ENCODE data around the gene ANKRD31. TPM values are rescaled to one million over a fixed set of nuclear protein-coding genes. Genes with fewer than 3 reads are reported as not detected.
"Not testable (repeated sequence)": the region's sequence is repeated elsewhere in the genome, so short reads cannot be mapped to it uniquely, and the experiment has no call there.

Gene ANKRD31
- polyA plus RNA-seq, 3 donors, result 0.08 to 0.12 TPM; not detected in 1

GRCh38 chr5:75089137-75089536, 147.5 kb downstream of the ANKRD31 start:
- no peak overlapping the region for H3K27ac ChIP-seq (ENCODE audit: low read depth, low read length)
- WGBS, 3 donors, result 72 to 95% (median 84%) methylated on average over 1 of the region's 1 CpG

GRCh38 chr5:75088648-75089047, 148.0 kb downstream of the ANKRD31 start:
- 83 to 93% (median 85%) methylated on average over 3 of the region's 3 CpGs for WGBS, 3 donors
- H3K27ac ChIP-seq (ENCODE audit: low read depth, low read length), result no peak overlapping the region

- WGBS, 3 donors, result 77 to 94% (median 82%) methylated on average over 2 of the region's 2 CpGs
- no peak overlapping the region for H3K27ac ChIP-seq (ENCODE audit: low read depth, low read length)
These were observed 155.2 kb downstream of the ANKRD31 start for GRCh38 chr5:75081510-75081909.

- WGBS, 3 donors, result 88 to 93% (median 90%) methylated on average over 3 of the region's 3 CpGs
- H3K27ac ChIP-seq (ENCODE audit: low read depth, low read length), result not testable (repeated sequence)
These were observed 157.3 kb downstream of the ANKRD31 start for GRCh38 chr5:75079346-75079745.

- 80 to 86% (median 85%) methylated on average over 5 of the region's 5 CpGs for WGBS, 3 donors
- H3K27ac ChIP-seq (ENCODE audit: low read depth, low read length), result no peak overlapping the region
These were observed 158.7 kb downstream of the ANKRD31 start for GRCh38 chr5:75078027-75078426.

GRCh38 chr5:75072061-75072460, 164.6 kb downstream of the ANKRD31 start:
- H3K27ac ChIP-seq (ENCODE audit: low read depth, low read length), result no peak overlapping the region

- no peak overlapping the region for H3K27ac ChIP-seq (ENCODE audit: low read depth, low read length)
These were observed 165.6 kb downstream of the ANKRD31 start for GRCh38 chr5:75071100-75071499.

GRCh38 chr5:75067434-75067833, 169.2 kb downstream of the ANKRD31 start:
- 91 to 93% (median 93%) methylated on average over 3 of the region's 3 CpGs for WGBS, 3 donors
- no peak overlapping the region for H3K27ac ChIP-seq (ENCODE audit: low read depth, low read length)

- WGBS, 3 donors, result 78 to 89% (median 82%) methylated on average over 2 of the region's 2 CpGs
- H3K27ac ChIP-seq (ENCODE audit: low read depth, low read length), result no peak overlapping the region
These were observed 173.7 kb downstream of the ANKRD31 start for GRCh38 chr5:75062925-75063531.

- H3K27ac ChIP-seq (ENCODE audit: low read depth, low read length), result no peak overlapping the region
- WGBS, 3 donors, result 47 to 82% (median 56%) methylated on average over 4 of the region's 4 CpGs
These were observed 176.6 kb downstream of the ANKRD31 start for GRCh38 chr5:75059912-75060545.

- 85 to 90% (median 87%) methylated on average over 3 of the region's 3 CpGs for WGBS, 3 donors
- H3K27ac ChIP-seq (ENCODE audit: low read depth, low read length), result no peak overlapping the region
These were observed 177.6 kb downstream of the ANKRD31 start for GRCh38 chr5:75058986-75059535.

- no peak overlapping the region for H3K27ac ChIP-seq (ENCODE audit: low read depth, low read length)
- WGBS, 3 donors, result 24 to 48% (median 39%) methylated on average over 2 of the region's 2 CpGs
These were observed 179.1 kb downstream of the ANKRD31 start for GRCh38 chr5:75057561-75057960.

- H3K27ac ChIP-seq (ENCODE audit: low read depth, low read length), result no peak overlapping the region
- WGBS, 3 donors, result 85 to 96% (median 93%) methylated on average over 1 of the region's 1 CpG
These were observed 180.9 kb downstream of the ANKRD31 start for GRCh38 chr5:75055727-75056144.

- H3K27ac ChIP-seq (ENCODE audit: low read depth, low read length), result no peak overlapping the region
- WGBS, 3 donors, result 18 to 33% (median 31%) methylated on average over 28 of the region's 28 CpGs
These were observed 182.3 kb downstream of the ANKRD31 start for GRCh38 chr5:75054134-75054930.

GRCh38 chr5:75053304-75054133, 183.2 kb downstream of the ANKRD31 start:
- 0 to 1% (median 0%) methylated on average over 92 to 95 of the region's 95 CpGs for WGBS, 3 donors
- no peak overlapping the region for H3K27ac ChIP-seq (ENCODE audit: low read depth, low read length)

- WGBS, 3 donors, result 0% methylated on average over 29 to 40 of the region's 40 CpGs
These were observed 183.7 kb downstream of the ANKRD31 start for GRCh38 chr5:75053054-75053303.

GRCh38 chr5:75052192-75053053, 184.3 kb downstream of the ANKRD31 start, which contains the start of gene GCNT4:
GCNT4 (minus strand) TSS chr5:75052558; CDS start chr5:75030037, 22,521 bp downstream.
- peak within 1 kb of the TSS; percentile 13 for H3K27ac ChIP-seq (ENCODE audit: low read depth, low read length)
- 1% methylated on average over 55 to 74 of the region's 74 CpGs for WGBS, 3 donors

More at GRCh38 chr5:75053054-75053303, 183.7 kb downstream of the ANKRD31 start:
- no peak overlapping the region for H3K27ac ChIP-seq (ENCODE audit: low read depth, low read length)
